Stimulated activated CD8-positive, alpha-beta memory T cell treated with anti-CD3 and anti-CD28 coated beads, Interleukin-12 subunit alpha, Interleukin-12 subunit beta, amount 100 ng/mL, for 24 hours (primary cell): Measurements from ENCODE around the gene C9orf43.
"Not testable (repeated sequence)": the region's sequence is repeated elsewhere in the genome, so short reads cannot be mapped to it uniquely, and the experiment has no call there.

ENCODE experiments used
- DNase-seq: peaks from one replicate; pipeline ENCODE4 v3.0.0-alpha.2; 2020; ENCODE audit errors: extremely low read depth

Gene C9orf43

DNA sequence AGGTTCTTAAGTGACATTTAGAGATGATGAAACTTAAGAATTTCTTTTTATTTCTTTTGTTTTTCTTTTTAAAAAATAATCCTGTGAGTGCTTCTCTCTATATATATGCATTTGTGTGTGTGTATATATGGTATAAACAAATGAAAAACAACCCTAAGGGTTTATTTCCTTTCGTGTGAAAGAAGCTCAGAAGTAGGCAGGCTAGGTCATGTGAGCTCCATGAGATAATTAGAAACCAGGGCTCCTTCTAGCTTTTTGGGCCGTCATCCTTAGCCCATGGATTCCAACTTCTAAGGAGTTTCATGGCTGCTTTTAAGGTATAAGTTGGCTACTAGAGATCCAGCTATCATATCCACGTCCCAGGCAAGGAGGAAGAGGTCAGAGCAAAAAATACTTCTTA lies 11.2 kb downstream of the C9orf43 start:
- no peak for DNase-seq

DNA sequence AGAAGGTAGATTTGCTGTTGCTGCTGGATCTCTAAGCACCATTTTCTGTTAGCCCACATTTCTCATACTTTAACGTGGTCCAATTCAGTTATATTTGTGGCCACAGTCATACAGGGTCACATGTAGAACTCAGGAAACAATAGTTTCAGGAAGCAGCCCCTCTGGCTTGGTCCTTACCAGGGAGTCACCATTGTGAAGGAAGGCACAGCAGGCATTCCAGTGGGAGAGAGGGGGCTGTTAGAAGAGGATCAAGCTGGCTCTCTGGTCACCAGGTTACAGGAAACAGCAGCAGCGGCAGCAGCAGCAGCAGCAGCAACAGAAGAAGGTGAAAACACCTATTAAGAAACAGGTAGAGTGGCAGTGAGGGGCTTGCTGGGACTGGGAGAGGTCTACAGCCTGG lies 14.5 kb downstream of the C9orf43 start:
- DNase-seq, result no peak

DNA sequence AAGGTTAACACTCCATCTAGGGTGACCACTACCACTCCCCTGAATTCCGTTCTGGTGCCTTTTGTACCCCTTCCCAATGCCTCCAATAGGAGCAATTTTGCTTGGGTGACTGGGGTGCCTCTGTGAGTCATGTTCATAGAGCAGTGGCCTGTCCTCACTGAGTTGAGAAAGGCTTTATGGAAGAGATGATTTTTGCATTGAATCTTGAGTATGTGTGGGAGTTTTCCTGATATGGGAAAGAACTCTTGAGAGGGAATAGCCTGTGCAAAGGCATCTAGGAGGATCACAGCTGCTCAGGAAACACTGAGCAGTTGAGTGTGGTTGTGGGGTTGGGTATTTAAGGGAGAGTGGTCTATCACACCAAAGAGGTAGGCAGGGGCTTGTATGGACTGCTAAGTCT lies 16.2 kb downstream of the C9orf43 start:
- no peak for DNase-seq

DNA sequence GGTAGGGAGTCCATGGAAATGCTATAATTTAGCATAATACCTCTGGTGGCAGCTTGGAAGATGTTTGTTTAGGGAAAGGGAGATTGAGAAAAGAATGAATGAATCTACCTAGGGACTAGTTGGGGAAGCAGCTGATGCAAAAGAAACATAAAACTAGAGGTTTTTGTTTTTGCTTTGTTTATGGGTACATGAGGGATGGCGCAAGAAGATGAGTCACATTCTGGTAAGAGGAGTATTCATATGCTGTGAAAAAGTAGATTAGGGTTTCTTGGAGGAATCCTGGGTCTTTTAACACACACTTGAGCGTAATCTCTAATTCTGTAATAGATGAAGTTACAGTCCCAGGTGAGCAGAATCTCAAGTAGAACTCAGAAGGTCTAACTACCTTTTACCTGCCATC lies 17.1 kb downstream of the C9orf43 start:
- DNase-seq, result no peak

DNA sequence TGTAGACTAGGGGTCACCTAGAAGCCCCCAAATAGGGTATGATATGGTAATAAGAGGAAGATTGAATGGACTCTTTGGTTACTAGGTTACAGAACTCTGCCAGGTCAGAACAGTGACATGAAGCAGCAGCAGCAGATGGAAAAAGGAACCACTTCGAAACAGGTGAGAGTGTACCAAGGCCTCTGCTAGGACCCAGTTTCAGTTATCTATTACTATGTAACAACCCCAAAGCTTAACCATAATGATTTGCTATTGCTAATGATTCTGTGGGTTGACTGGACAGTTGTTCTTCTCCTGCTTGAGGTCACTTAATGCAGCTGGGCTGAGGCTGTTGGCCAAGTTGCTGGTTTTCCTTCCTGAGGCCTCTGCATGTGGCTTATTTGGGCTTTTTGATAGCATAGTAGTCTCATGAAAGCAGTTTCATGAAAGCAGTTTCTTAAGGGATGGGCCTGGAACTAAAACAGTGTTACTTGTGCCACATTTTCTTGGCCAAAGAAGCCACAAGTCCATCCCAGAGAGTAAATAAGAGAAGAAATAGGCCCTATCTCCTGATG lies 17.6 kb downstream of the C9orf43 start:
- no peak for DNase-seq

DNA sequence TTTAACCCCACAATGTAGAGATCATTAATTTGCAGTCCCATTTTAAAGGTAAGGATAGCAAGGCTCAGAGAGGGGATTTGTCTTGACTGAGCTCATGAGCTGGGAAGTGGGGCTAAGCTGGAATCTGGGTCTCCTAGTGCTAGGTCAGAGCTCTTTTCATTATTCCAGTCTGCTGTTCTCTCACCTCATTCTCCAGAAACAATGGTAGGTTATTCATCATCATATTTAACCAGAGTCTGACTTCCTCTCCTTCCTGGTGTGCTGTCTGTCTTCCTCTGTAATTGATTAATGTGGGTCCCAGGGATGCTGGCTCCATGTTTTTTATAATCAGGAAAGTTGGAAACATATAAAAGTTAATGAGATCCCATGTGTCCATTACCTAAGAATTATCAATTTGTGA lies 20.6 kb downstream of the C9orf43 start:
- no peak for DNase-seq

DNA sequence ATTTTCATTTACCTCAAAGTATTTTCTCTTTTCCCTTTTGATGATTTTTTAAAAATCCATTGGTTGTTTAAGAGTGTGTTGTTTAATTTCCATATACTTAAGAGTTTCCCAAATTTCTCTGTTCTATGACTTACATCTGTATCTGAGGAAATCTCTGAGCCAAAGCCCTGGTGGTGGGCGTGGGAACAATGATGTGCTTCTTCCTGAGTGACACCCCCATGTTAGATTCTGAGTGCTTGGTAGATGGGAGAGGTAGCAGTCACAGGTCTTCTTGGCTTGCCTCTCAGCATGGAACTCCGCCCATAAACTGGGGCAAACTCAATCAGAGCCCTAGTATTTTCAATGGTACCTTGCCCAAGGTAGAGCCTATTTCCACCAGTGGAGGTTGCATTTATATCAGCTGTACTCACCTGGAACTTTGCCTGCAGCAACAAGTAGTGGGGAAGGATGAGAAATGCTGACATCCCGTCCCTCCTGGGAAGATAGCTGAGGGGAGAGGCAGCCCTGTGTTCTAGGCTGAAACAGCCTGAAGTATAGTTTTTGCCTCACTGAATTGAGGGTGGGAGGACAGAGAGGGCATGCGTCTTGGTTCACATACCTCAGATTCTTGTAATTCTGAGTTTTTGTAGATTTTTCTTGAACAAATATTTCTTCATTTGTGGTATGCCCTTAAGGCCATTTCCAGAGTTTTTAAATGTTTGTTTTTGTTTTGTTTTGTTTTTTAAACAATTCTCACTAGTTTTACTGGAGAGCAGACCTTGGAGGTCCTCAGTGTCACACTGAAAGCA lies 26.4 kb downstream of the C9orf43 start:
- no peak for DNase-seq

DNA sequence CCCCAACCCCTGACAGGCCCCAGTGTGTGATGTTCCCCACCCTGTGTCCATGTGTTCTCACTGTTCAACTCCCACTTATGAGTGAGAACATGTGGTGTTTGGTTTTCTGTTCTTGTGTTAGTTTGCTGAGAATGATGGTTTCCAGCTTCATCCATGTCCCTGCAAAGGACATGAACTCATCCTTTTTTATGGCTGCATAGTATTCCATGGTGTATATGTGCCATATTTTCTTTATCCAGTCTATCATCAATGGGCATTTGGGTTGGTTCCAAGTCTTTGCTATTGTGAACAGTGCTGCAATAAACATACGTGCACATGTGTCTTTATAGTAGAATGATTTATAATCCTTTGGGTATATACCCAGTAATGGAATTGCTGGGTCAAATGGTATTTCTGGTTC lies 27.2 kb downstream of the C9orf43 start:
- not testable (repeated sequence) for DNase-seq

DNA sequence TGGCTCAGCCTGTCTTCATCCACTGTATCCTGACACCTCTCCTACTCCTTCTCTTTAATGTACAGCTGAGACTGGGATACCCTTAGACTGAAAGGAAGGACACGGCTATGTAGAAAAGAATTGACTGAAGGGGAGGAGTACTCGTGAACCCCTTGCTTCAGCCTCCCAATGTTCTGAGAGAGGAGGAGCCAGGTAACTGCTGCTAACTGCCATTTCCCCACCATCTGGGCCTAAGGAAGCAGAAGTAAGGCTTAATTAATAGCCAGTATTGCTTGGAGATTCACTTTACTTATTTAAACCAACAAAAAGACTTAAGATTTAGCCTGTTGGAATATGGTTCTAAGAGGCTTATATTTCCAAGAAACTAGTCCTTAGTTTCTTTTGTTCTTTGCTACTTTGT lies 34.2 kb downstream of the C9orf43 start:
- no peak for DNase-seq

DNA sequence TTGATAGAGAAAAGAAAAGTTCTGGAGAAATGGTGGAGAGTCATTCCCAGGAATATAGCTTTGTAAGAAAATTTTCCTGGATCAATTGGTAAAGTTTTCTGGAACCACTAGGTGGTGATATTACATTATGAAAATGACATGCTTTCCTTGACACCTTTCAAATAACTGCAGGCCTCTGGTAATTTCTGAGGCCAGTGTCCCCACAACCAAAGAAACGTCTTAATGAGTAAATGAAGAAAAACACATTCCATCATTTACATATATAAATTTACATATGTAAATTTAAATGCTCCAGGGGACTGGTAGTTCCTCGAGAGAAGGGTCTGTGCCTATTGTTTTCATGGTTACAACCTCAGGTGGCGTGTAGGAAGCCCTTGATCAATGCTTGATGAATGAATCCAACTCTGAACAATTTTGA lies 35.8 kb downstream of the C9orf43 start:
- no peak for DNase-seq

DNA sequence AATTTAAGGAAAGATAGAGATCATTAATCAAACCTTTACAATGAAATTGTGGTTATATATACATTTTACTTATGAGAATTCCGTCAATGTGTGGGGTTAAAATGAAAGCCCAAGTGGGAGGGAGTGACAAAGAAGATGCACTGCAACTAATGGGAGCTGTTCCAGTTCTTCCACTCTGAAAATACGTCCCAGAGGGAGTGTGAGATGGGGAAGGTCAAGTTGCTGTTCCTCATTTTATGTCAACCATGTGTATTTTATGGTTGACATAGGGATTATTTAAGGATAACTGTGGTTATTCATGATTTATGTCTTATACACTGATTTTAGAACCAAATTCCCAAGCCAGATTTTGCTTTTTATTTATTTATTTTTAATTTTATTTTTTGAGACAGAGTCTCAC lies 38.8 kb downstream of the C9orf43 start:
- no peak for DNase-seq

DNA sequence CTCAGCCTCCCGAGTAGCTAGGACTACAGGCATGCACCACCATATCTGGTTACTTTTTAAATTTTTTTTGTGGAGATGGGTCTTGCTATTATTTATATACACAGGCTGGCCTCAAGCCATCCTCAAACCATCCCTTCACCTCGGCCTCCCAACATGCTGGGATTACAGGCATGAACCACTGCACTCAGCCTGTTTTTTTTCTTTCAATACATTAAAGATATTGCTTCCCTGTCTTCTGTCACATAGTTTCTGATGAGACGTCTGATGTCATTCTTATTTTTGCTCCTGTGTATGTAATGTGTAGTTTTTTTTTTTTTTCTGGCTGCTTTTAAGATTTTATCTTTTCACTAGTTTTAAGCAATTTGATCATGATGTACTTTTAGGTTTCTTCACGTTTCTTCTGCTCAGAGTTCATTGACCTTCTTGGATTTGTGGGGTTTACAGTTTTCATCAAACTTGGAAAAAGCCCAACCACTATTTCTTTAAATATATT lies 41.6 kb downstream of the C9orf43 start:
- no peak for DNase-seq

DNA sequence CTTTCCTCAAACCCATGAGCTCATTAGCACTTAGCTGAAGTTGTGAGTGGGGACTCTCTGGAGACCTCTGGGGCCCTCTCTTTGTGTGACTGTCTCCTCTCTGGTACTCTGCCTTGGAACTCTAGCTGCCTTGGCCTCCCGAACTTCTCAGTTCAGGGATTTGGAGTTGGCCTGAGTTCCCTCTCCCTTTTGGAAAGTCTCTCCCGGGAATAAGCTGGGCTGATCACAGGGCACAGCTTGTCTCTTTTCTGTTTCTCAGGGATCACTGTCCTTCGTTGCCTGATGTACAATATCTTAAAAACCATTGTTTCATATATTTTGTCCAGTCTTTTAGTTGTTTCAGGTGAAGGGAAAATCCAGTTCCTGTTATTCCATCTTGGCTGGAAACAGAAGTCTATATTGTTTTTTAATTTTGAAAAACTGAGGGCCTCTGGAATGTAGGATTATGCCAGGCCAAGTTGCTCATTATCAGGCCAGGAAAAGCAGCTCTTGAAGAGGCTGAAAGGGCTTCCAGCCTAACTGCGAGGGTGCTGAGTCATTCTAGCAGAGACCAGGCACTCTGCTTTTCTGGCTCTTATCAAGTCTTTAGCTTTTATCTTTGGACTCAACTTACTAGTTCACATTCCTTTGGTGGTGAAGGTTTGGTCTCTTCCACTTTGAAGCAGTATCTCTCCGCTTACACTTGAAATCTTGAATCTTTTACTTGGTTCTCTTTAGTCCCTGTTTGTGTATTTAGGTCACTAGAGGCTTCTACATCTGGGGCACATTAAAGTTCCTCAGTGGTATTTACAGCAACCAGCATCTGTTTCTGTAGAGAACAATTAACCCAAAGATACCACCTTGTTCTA lies 44.6 kb downstream of the C9orf43 start:
- DNase-seq, result no peak

DNA sequence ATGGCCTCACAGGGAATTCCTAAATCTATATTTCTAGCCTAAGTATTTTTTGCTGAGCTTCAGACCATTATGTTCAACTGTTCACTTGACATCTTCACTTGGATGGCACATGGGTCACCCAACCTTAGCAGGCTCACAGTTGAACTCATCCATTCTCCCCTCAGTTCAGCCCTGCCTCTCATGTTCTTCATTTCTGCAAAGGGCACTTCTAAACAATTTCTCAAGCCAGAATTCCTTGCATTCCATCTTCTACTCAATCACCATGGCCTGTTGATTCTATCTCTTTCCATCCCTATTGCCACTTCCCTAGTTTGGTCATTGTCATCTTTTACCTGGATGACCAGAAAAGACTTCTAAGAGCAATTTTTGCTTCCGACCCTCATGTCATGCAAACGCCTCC lies 45.7 kb downstream of the C9orf43 start:
- no peak for DNase-seq

DNA sequence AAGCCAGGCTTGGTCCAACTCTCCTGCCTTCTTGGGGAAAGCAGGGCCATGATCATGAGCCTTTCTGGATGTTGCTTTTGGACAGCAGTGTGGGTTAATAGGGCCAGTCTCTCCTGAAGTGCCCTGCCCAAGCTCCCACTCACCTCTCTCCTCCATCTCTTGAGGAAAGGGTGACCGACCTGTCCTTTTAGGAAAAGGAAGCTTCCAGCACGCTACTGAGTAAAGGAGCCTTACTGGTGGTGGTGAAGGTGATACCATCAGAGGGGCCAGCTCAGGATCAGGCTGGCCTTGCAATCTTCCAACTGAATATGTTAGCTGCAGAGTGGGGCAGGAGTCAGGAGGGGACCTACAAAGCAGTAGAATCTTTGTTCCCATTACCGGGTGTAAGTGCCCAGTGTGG lies 50.7 kb downstream of the C9orf43 start:
- DNase-seq, result no peak

DNA sequence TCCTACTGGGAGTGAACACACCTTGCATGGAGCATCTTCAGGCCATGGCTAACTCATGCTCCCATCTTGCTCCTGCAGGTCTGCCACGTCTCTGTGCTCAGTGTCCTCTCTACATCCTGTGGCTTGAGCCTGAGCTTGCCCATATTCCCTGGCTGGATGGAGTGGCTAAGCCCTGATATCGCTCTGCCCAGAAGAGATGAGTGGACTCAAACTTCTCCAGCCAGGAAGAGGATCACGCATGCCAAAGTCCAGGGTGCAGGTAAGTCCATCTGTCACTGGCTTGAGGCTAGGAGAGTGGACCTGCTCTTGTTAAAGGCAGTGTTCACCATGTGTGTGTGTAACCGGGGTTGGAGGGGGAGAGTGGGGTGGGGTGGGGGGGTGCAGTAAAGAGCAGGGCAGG lies 51.4 kb downstream of the C9orf43 start:
- DNase-seq, result no peak

DNA sequence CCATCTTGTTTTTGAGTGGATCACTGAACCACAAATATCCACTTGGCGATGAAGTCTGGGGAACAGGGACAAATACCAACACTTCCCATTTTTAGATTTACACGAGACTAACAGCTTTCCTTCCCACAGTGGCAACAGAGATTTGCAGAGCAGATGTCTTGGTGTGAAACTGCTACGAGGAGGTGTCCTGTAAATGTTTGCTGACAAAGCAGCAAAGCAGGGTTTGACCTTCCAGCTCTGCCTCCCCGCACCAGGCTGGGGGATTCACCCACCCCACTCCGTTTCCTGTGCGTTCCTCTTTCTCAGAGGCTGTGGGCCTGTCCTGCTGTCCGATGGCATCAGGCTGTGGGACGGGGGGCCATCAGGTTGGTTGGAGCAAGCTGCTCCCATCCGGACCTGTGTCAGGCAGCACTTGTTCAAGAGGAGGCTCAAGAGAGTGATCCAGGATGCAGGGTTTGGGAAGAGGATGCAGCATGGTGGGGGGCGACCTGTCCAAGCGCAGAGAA lies 52.3 kb downstream of the C9orf43 start:
- no peak for DNase-seq

DNA sequence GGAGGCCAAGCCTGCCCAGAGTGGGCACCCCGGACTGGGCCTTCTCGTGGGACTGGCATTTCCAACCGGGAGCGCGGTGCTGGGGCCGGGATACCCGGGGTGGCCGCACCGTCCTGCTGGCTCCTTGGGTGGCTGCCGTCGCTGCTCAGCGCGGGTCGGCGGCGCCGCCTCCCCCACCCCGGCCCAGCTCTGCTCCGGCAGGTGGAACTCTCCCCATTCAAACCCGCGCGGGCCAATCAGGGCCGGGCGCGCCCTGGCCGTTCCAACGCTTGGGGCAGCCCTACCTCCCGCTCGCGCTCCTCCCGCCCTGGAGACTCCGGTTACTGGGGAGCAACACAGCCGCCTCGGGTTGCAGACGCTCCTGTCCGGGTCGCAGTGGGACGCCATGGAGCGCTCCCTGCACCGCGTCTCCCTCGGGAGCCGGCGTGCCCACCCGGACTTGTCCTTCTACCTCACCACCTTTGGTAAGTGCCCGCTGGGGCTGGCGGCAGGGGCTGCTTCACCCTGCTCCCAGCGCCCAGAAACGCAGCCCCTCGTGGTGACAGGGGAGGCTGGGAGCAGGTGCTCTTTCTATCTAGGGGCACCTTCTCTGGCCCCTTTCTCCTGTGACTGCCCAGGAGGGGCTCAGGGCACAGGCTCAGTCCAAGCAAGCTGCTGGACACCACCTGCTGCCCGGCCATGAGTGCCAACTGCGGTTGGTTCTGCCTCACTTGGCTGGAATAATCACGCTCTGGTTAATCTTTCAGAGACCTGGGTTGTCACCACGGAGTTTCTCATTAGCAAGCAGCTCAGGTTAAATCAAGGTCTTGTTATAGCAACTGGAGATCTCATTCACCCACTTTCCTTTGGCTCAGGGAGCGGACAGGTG lies 53.1 kb downstream of the C9orf43 start, which contains the start of gene RGS3:
Gene RGS3 (plus strand): TSS at position 310 of the 868 bp plus-strand sequence. CDS start 76 bp downstream, at position 386.
- no peak for DNase-seq

DNA sequence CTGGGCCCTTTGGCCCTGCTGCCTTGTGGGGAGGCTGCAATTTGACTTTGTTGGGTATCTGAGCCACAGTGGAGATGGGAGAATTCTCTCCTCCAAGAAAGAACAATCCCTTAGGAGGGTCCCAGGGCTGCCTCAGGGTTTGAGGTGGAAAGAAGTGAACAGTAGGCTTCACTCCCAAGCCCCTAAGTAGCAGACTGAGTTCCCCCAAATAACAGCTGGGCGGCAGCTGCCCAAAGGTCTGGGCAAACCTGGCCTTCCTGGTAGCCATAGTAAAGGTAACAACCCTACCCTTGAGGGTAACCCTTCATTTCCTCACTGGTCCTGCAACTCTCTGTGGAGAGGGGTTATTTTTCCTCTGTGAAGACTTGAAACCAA lies 53.7 kb downstream of the C9orf43 start:
- no peak for DNase-seq

DNA sequence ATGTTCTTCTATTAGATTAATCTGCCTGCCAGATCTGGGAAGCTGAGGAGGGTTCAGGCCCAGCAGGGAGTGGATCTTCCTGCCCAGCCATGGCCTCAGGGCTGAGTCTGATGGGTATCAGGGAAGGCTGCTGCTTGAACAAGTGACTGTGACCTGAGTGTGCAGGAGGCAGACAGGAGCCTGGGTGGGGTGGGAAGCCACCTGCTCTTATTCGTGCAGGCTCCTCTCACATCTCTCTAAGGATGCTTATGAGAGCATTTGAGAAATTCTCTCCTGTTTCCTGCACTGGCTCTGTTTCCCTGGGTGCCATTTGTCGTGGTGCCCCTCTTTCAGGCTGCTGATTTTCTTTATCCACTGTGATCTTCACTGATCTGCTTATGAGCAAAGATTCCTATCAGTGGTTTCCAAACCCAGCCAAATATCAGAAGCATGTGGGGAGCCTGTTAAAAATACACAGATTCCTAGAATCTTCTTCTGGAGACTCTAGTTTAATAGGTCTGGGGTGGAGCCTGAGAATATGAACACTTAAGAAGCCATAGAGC lies 55.1 kb downstream of the C9orf43 start:
- DNase-seq, result no peak

DNA sequence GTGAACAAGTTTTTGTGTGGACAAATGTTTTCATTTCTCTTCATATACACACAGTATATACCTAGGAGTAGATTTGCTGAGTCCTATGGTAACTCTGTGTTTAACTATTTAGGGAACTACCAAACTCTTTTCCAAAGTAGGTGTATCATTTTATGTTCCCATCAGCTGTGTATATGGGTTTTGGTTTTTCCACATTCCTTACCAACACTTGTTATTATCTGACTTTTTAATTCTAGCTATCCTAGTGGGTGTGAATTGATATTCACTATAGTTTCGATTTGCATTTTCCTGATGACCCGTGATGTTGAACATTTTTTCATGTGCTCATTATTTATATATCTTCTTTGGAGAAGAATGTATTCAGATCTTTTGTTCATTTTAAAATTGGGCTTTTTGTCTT lies 56.6 kb downstream of the C9orf43 start:
- no peak for DNase-seq
